ENCODE data around the gene ZNHIT1.

Gene ZNHIT1

GRCh38 chr7:101208794-101209193 lies 9.2 kb upstream of the ZNHIT1 start:
- POLR2A ChIA-PET: no interaction called here
- TF ChIP-seq FOXK2 (IDR thresholded peaks at IDR 0.05): no peak
- TF ChIP-seq ARNT (IDR thresholded peaks at IDR 0.05): no peak
- TF ChIP-seq NFRKB (IDR thresholded peaks at IDR 0.05): no peak

GRCh38 chr7:101210143-101210542 lies 7.8 kb upstream of the ZNHIT1 start:
- ChIA-PET CTCF (interaction anchor here (0.6 kb wide), 1 partner anchor 65 kb away, joined by 7 read pairs; no protein-coding TSS in a partner anchor), POLR2A (no interaction called here)
- TF ChIP-seq LEF1 (IDR thresholded peaks at IDR 0.05; ENCODE audit: borderline replicate concordance): no peak
- no peak for TF ChIP-seq BHLHE40 (IDR thresholded peaks at IDR 0.05; ENCODE audit: borderline replicate concordance)
- TF ChIP-seq TARDBP (IDR thresholded peaks at IDR 0.05): no peak
- TF ChIP-seq NFRKB (IDR thresholded peaks at IDR 0.05): no peak
- no peak for TF ChIP-seq CTBP1 (IDR thresholded peaks at IDR 0.05; ENCODE audit: borderline replicate concordance)
- TF ChIP-seq FOXA1 (IDR thresholded peaks at IDR 0.05): no peak
- no peak for TF ChIP-seq PKNOX1 (IDR thresholded peaks at IDR 0.05)
- no peak for TF ChIP-seq ELF4 (IDR thresholded peaks at IDR 0.05)
- no peak for TF ChIP-seq ZNF384 (IDR thresholded peaks at IDR 0.05)
- TF ChIP-seq FOXM1 (IDR thresholded peaks at IDR 0.05; ENCODE audit: borderline replicate concordance): no peak
- no peak for TF ChIP-seq ARNT (IDR thresholded peaks at IDR 0.05)
- TF ChIP-seq FOXK2 (IDR thresholded peaks at IDR 0.05): no peak
- no peak for TF ChIP-seq L3MBTL2 (conservative IDR thresholded peaks at IDR 0.05)
- TF ChIP-seq HDGF (IDR thresholded peaks at IDR 0.05; ENCODE audit: borderline replicate concordance): no peak
- DNase-seq (ENCODE audit: extremely low spot score): no peak

More at GRCh38 chr7:101208794-101209193, 9.2 kb upstream of the ZNHIT1 start:
- CTCF ChIA-PET: no interaction called here
- DNase-seq (ENCODE audit: extremely low spot score): no peak

GRCh38 chr7:101211501-101211900 lies 6.5 kb upstream of the ZNHIT1 start:
- no peak for DNase-seq (ENCODE audit: extremely low spot score)
- POLR2A ChIA-PET: interaction anchor here (1.1 kb wide), 1 partner anchor 13 kb away, joined by 3 read pairs; no protein-coding TSS in a partner anchor
- TF ChIP-seq NFRKB (IDR thresholded peaks at IDR 0.05) (no peak), TARDBP (IDR thresholded peaks at IDR 0.05) (no peak), PKNOX1 (IDR thresholded peaks at IDR 0.05) (no peak)
- CTCF ChIA-PET: no interaction called here

- POLR2A ChIA-PET: no interaction called here
- TF ChIP-seq FOXM1 (IDR thresholded peaks at IDR 0.05; ENCODE audit: borderline replicate concordance): no peak
- TF ChIP-seq HDGF (IDR thresholded peaks at IDR 0.05; ENCODE audit: borderline replicate concordance): no peak
- TF ChIP-seq BHLHE40 (IDR thresholded peaks at IDR 0.05; ENCODE audit: borderline replicate concordance): no peak
- no peak for TF ChIP-seq LEF1 (IDR thresholded peaks at IDR 0.05; ENCODE audit: borderline replicate concordance)
- no peak for TF ChIP-seq ARNT (IDR thresholded peaks at IDR 0.05)
- no peak for DNase-seq (ENCODE audit: extremely low spot score)
- CTCF ChIA-PET: no interaction called here
These were observed 6.0 kb upstream of the ZNHIT1 start for GRCh38 chr7:101212014-101212413.

- CTCF ChIA-PET: interaction anchor here (2.4 kb wide), 1 partner anchor 27 kb away, joined by 7 read pairs; no protein-coding TSS in a partner anchor
- POLR2A ChIA-PET: interaction anchor here (1.9 to 5.3 kb wide), 2 partner anchors 11 to 28 kb away, joined by 12 to 38 read pairs; partner anchors contain the start of gene FIS1
- no peak for TF ChIP-seq FOXK2 (IDR thresholded peaks at IDR 0.05)
- TF ChIP-seq ARNT (IDR thresholded peaks at IDR 0.05): no peak
- TF ChIP-seq FOXM1 (IDR thresholded peaks at IDR 0.05; ENCODE audit: borderline replicate concordance): no peak
- TF ChIP-seq TARDBP (IDR thresholded peaks at IDR 0.05): no peak
- no peak for DNase-seq (ENCODE audit: extremely low spot score)
These were observed 1.7 kb upstream of the ZNHIT1 start for GRCh38 chr7:101216001-101216859.

- CTCF ChIA-PET: interaction anchor here (0.7 to 2.4 kb wide), 4 partner anchors 24 to 73 kb away, joined by 3 to 7 read pairs (median 5); no protein-coding TSS in a partner anchor
These were observed 1.0 kb upstream of the ZNHIT1 start for GRCh38 chr7:101216860-101217387.

GRCh38 chr7:101218236-101219125 lies 516 bp downstream of the ZNHIT1 start:
- ChIA-PET POLR2A (interaction anchor here (0.8 to 5.3 kb wide), 20 partner anchors 8 to 344 kb away, joined by 3 to 38 read pairs (median 4); partner anchors contain the start of genes CLDN15, FIS1, MOGAT3 and SRRT), CTCF (interaction anchor here (0.7 to 2.4 kb wide), 7 partner anchors 17 to 81 kb away, joined by 3 to 7 read pairs (median 4); no protein-coding TSS in a partner anchor)
- TF ChIP-seq SP1 (IDR thresholded peaks at IDR 0.05) (no peak), L3MBTL2 (conservative IDR thresholded peaks at IDR 0.05) (peak; percentile 54), FOXA1 (IDR thresholded peaks at IDR 0.05) (no peak), TARDBP (IDR thresholded peaks at IDR 0.05) (no peak)

More at GRCh38 chr7:101216860-101217387, 1.0 kb upstream of the ZNHIT1 start:
- POLR2A ChIA-PET: interaction anchor here (1.2 to 5.3 kb wide), 12 partner anchors 10 to 342 kb away, joined by 3 to 38 read pairs (median 4); partner anchors contain the start of genes CLDN15, FIS1, MOGAT3 and SRRT
- peak; percentile 75 for TF ChIP-seq L3MBTL2 (conservative IDR thresholded peaks at IDR 0.05)
- TF ChIP-seq CTBP1 (IDR thresholded peaks at IDR 0.05; ENCODE audit: borderline replicate concordance): no peak
- TF ChIP-seq FOXA1 (IDR thresholded peaks at IDR 0.05): no peak
- DNase-seq (ENCODE audit: extremely low spot score): no peak

More at GRCh38 chr7:101218236-101219125, 516 bp downstream of the ZNHIT1 start:
- DNase-seq (ENCODE audit: extremely low spot score): no peak

All from HEK293T (cell line).